Measurements from ENCODE around the gene C16orf54. TPM values are rescaled to one million over a fixed set of nuclear protein-coding genes. Genes with fewer than 3 reads are reported as not detected.
"Not testable (repeated sequence)": the region's sequence is repeated elsewhere in the genome, so short reads cannot be mapped to it uniquely, and the experiment has no call there.

C16orf54 gene
- total RNA-seq, 4 donors from 2014 or later = 0.32 to 2.7 (median 1.3) TPM

- ATAC-seq = no peak
- Histone ChIP-seq H3K27me3 (peaks cover 7% of the 10 kb centered on the region), H3K36me3 (no peaks in the 10 kb centered on the region), H3K4me3 (no peak overlapping the region), H3K9me3 (no peaks in the 10 kb centered on the region), H3K4me1 (no peaks in the 10 kb centered on the region), H3K27ac (no peak overlapping the region)
- TF ChIP-seq POLR2AphosphoS5 (IDR thresholded peaks at IDR 0.05) (no peak), EP300 (IDR thresholded peaks at IDR 0.05) (no peak), CTCF (IDR thresholded peaks at IDR 0.05) (no peak), POLR2A (IDR thresholded peaks at IDR 0.05) (no peak)
- WGBS, 2 donors (ENCODE audit: low coverage in 1 of 2) = 57 to 69% methylated on average over 5 to 10 of the region's 15 CpGs
Measured at GRCh38 chr16:29765167-29766032, 19.6 kb upstream of the C16orf54 start.

GRCh38 chr16:29763326-29763725 is 17.5 kb upstream of the C16orf54 start:
- H3K27me3 ChIP-seq = peaks cover 7% of the 10 kb centered on the region
- H3K36me3 ChIP-seq = no peaks in the 10 kb centered on the region
- TF ChIP-seq POLR2AphosphoS5 (IDR thresholded peaks at IDR 0.05) (no peak), POLR2A (IDR thresholded peaks at IDR 0.05) (no peak), CTCF (IDR thresholded peaks at IDR 0.05) (no peak), EP300 (IDR thresholded peaks at IDR 0.05) (no peak)
- no peak for ATAC-seq
- no peak overlapping the region for H3K27ac ChIP-seq
- H3K4me1 ChIP-seq = no peaks in the 10 kb centered on the region
- no peak overlapping the region for H3K4me3 ChIP-seq
- WGBS, 2 donors (ENCODE audit: low coverage in 1 of 2) = 45 to 74% methylated on average over 4 to 6 of the region's 6 CpGs
- no peaks in the 10 kb centered on the region for H3K9me3 ChIP-seq

- Histone ChIP-seq H3K27me3 (peaks cover 7% of the 10 kb centered on the region), H3K27ac (no peak overlapping the region), H3K9me3 (no peaks in the 10 kb centered on the region), H3K36me3 (no peaks in the 10 kb centered on the region), H3K4me1 (no peaks in the 10 kb centered on the region), H3K4me3 (no peak overlapping the region)
- TF ChIP-seq CTCF (IDR thresholded peaks at IDR 0.05) = no peak
- TF ChIP-seq POLR2A (IDR thresholded peaks at IDR 0.05) = no peak
- TF ChIP-seq EP300 (IDR thresholded peaks at IDR 0.05) = no peak
- TF ChIP-seq POLR2AphosphoS5 (IDR thresholded peaks at IDR 0.05) = no peak
- WGBS, 2 donors (ENCODE audit: low coverage in 1 of 2) = 63 to 76% methylated on average over 4 to 6 of the region's 6 CpGs
- no peak for ATAC-seq
Measured at GRCh38 chr16:29761882-29762281, 16.1 kb upstream of the C16orf54 start.

- WGBS, 2 donors (ENCODE audit: low coverage in 1 of 2) = 69 to 93% methylated on average over 4 to 7 of the region's 8 CpGs
- H3K36me3 ChIP-seq, ATAC-seq, H3K27ac ChIP-seq, H3K4me3 ChIP-seq, H3K27me3 ChIP-seq, H3K4me1 ChIP-seq, H3K9me3 ChIP-seq: not testable (repeated sequence)
Measured at GRCh38 chr16:29761280-29761651, 15.5 kb upstream of the C16orf54 start.

GRCh38 chr16:29760567-29761279 is 14.9 kb upstream of the C16orf54 start:
- Histone ChIP-seq H3K4me1 (no peaks in the 10 kb centered on the region), H3K36me3 (no peaks in the 10 kb centered on the region), H3K4me3 (no peak overlapping the region), H3K27ac (no peak overlapping the region), H3K9me3 (no peaks in the 10 kb centered on the region), H3K27me3 (peaks cover 7% of the 10 kb centered on the region)
- TF ChIP-seq POLR2AphosphoS5 (IDR thresholded peaks at IDR 0.05) (no peak), POLR2A (IDR thresholded peaks at IDR 0.05) (no peak), CTCF (IDR thresholded peaks at IDR 0.05) (no peak), EP300 (IDR thresholded peaks at IDR 0.05) (no peak)
- ATAC-seq = no peak
- 40 to 81% methylated on average over 3 to 8 of the region's 9 CpGs for WGBS, 2 donors (ENCODE audit: low coverage in 1 of 2)
